DMS79 (cell line): ENCODE data around the gene BIRC2.
"Not testable (repeated sequence)": the region's sequence is repeated elsewhere in the genome, so short reads cannot be mapped to it uniquely, and the experiment has no call there.

Experiments used
- DNase-seq: peaks from one replicate; lab custom pipeline; 2025; lab: John Stamatoyannopoulos, UW

Gene BIRC2

GRCh38 chr11:102346748-102347461 lies at the start of gene BIRC2:
Gene BIRC2, plus strand, starts transcription at chr11:102347214. Its CDS starts 2,641 bp downstream, at chr11:102349855.
- peak; percentile 69 for DNase-seq

GRCh38 chr11:102300837-102301236 lies 46.2 kb upstream of the BIRC2 start:
- DNase-seq: not testable (repeated sequence)

- no peak for DNase-seq
Measured at GRCh38 chr11:102302241-102302640, 44.8 kb upstream of the BIRC2 start.

- no peak for DNase-seq
Measured at GRCh38 chr11:102304686-102305085, 42.3 kb upstream of the BIRC2 start.

GRCh38 chr11:102305352-102306047 lies 41.5 kb upstream of the BIRC2 start:
- no peak for DNase-seq

- no peak for DNase-seq
Measured at GRCh38 chr11:102306048-102306597, 40.9 kb upstream of the BIRC2 start.

- DNase-seq: no peak
Measured at GRCh38 chr11:102306817-102307726, 39.9 kb upstream of the BIRC2 start.

GRCh38 chr11:102307727-102308038 lies 39.3 kb upstream of the BIRC2 start:
- DNase-seq: no peak

- DNase-seq: no peak
Measured at GRCh38 chr11:102309621-102310541, 37.1 kb upstream of the BIRC2 start.

- DNase-seq: no peak
Measured at GRCh38 chr11:102312667-102313066, 34.3 kb upstream of the BIRC2 start.

- DNase-seq: no peak
Measured at GRCh38 chr11:102313238-102313940, 33.6 kb upstream of the BIRC2 start.

GRCh38 chr11:102314784-102315183 lies 32.2 kb upstream of the BIRC2 start:
- DNase-seq: no peak

- DNase-seq: no peak
Measured at GRCh38 chr11:102316346-102316904, 30.6 kb upstream of the BIRC2 start.

- DNase-seq: peak; percentile 73
Measured at GRCh38 chr11:102317099-102317767, 29.8 kb upstream of the BIRC2 start, which contains the start of gene BIRC3. Gene BIRC3, plus strand, starts transcription at chr11:102317484. Its CDS starts 7,026 bp downstream, at chr11:102324510.

- DNase-seq: no peak
Measured at GRCh38 chr11:102317768-102318103, 29.3 kb upstream of the BIRC2 start.

GRCh38 chr11:102318469-102318868 lies 28.5 kb upstream of the BIRC2 start:
- DNase-seq: no peak

- no peak for DNase-seq
Measured at GRCh38 chr11:102319544-102319943, 27.5 kb upstream of the BIRC2 start.

GRCh38 chr11:102320188-102320587 lies 26.8 kb upstream of the BIRC2 start:
- DNase-seq: no peak

- no peak for DNase-seq
Measured at GRCh38 chr11:102320679-102321078, 26.3 kb upstream of the BIRC2 start.

- DNase-seq: no peak
Measured at GRCh38 chr11:102322560-102322959, 24.5 kb upstream of the BIRC2 start.
